Thyroid gland (tissue), 4 donors: ENCODE measurements around the gene IQSEC1.

Experiments used
- CTCF ChIP-seq, 6 experiments: fragments of 200-600 bp in 3 of 6; fragments of 450-650 bp in 3 of 6; sonication (generic) in 3 of 6; IDR thresholded peaks; one replicate each; pipeline ENCODE4 v1.5.1; 2016 to 2019; ENCODE audit warnings: antibody characterized with exemption in 6 of 6, mild to moderate bottlenecking in 2 of 6, inconsistent platforms in 1 of 6, moderate library complexity in 1 of 6
- POLR2A ChIP-seq, 2 donors: fragments of 450-650 bp; IDR thresholded peaks; one replicate each; pipeline ENCODE4 v1.6.1; 2017; ENCODE audit warnings: antibody characterized with exemption in 2 of 2, mild to moderate bottlenecking in 2 of 2, moderate library complexity in 1 of 2

GRCh38 chr3:13052191-13052820 is 20.9 kb downstream of the IQSEC1 start:
- TF ChIP-seq POLR2A (IDR thresholded peaks at IDR 0.05) (no peak), CTCF (IDR thresholded peaks at IDR 0.05) (no peak)
